B cell (primary cell): ENCODE measurements around the gene RBMS3. TPM values are rescaled to one million over a fixed set of nuclear protein-coding genes. Genes with fewer than 3 reads are reported as not detected.

ENCODE experiments used
- ATAC-seq: fragments of 200-7000 bp; cut with Tn5 transposase; one replicate; pipeline ENCODE4 v1.10.0; 2021; ENCODE audit warnings: low read depth, mild to moderate bottlenecking, moderate number of reproducible peaks, moderate library complexity
- CTCF ChIA-PET: fragments of 350-600 bp; sonication (Branson Sonifier 250); formaldehyde crosslinking; loops from one replicate; lab custom pipeline; 2021; ENCODE audit warnings: antibody characterized with exemption, inconsistent platforms; lab: Charles Lee
- POLR2A ChIA-PET: fragments of 350-600 bp; sonication (Branson Sonifier 250); formaldehyde crosslinking; loops from one replicate; lab custom pipeline; 2021; ENCODE audit warnings: antibody characterized with exemption; lab: Charles Lee
- DNase-seq: peaks from one replicate; pipeline ENCODE4 v3.0.0; 2013
- H2AFZ ChIP-seq: 2 replicates; pipeline ENCODE4 v1.6.1; 2012; ENCODE audit warnings: mild to moderate bottlenecking, low read depth, low read length; ENCODE audit not compliant: insufficient read depth, poor library complexity, severe bottlenecking
- H3K27ac ChIP-seq, 2 donors: 1 replicate in 1 of 2; 2 replicates in 1 of 2; pipeline ENCODE4 v1.5.1; 2012 to 2013; ENCODE audit warnings: low read length in 2 of 2, mild to moderate bottlenecking in 2 of 2, moderate library complexity in 1 of 2
- H3K27me3 ChIP-seq, 4 experiments: fragments of 200-600 bp in 1 of 4; sonication (generic) in 1 of 4; replicated peaks in 1 of 4; 1 replicate in 2 of 4; 2 replicates in 2 of 4; pipeline versions ENCODE4 v1.6.1 to v1.7.0; 2013 to 2016; ENCODE audit warnings: low read length in 3 of 4, mild to moderate bottlenecking in 2 of 4, mixed read lengths in 1 of 4, moderate library complexity in 1 of 4; ENCODE audit not compliant: insufficient read depth in 4 of 4, control insufficient read depth in 3 of 4; ENCODE audit errors: control extremely low read depth in 1 of 4
- H3K36me3 ChIP-seq, 2 experiments: replicated peaks in 1 of 2; 1 replicate in 1 of 2; 2 replicates in 1 of 2; pipeline versions ENCODE4 v1.6.1 to v1.7.1; 2013; ENCODE audit warnings: low read length in 1 of 2; ENCODE audit not compliant: insufficient read depth in 2 of 2, control insufficient read depth in 1 of 2; ENCODE audit errors: control extremely low read depth in 1 of 2, extremely low read depth in 1 of 2
- H3K4me1 ChIP-seq, 2 donors: fragments of 200-600 bp in 1 of 2; sonication (generic) in 1 of 2; 1 replicate in 1 of 2; 2 replicates in 1 of 2; pipeline versions ENCODE4 v1.5.1 to v1.6.1; 2013 to 2017; ENCODE audit warnings: low read length in 2 of 2; ENCODE audit not compliant: control insufficient read depth in 2 of 2, insufficient read depth in 2 of 2
- H3K4me2 ChIP-seq: replicated peaks from 2 replicates; pipeline ENCODE3; 2012; ENCODE audit warnings: mild to moderate bottlenecking, low read depth, low read length; ENCODE audit not compliant: poor library complexity, severe bottlenecking
- H3K4me3 ChIP-seq, 5 experiments: fragments of 200-600 bp in 1 of 5; sonication (generic) in 1 of 5; 1 replicate in 3 of 5; 2 replicates in 2 of 5; pipeline versions ENCODE4 v1.5.1 to v1.7.0; 2011 to 2016; ENCODE audit warnings: low read length in 4 of 5, mild to moderate bottlenecking in 4 of 5, low read depth in 2 of 5, control low read depth in 1 of 5, moderate library complexity in 1 of 5; ENCODE audit not compliant: insufficient read depth in 1 of 5; ENCODE audit errors: control extremely low read depth in 1 of 5, extremely low read depth in 1 of 5
- H3K79me2 ChIP-seq: fragments of 200-600 bp; sonication (generic); one replicate; pipeline ENCODE4 v1.6.0; 2016; ENCODE audit warnings: low read length; ENCODE audit not compliant: control insufficient read depth, insufficient read depth
- H3K9ac ChIP-seq: fragments of 200-600 bp; sonication (generic); 2 replicates; pipeline ENCODE4 v1.6.1; 2017; ENCODE audit warnings: mild to moderate bottlenecking, low read length, moderate library complexity
- H3K9me3 ChIP-seq, 3 donors: one replicate each; pipeline versions ENCODE4 v1.6.1 to v1.7.1; 2013; ENCODE audit warnings: low read length in 2 of 3; ENCODE audit not compliant: control insufficient read depth in 2 of 3, insufficient read depth in 1 of 3; ENCODE audit errors: control extremely low read depth in 1 of 3
- H4K20me1 ChIP-seq: 2 replicates; pipeline ENCODE4 v1.6.0; 2012; ENCODE audit warnings: mild to moderate bottlenecking, low read length; ENCODE audit not compliant: insufficient read depth, control insufficient read depth, poor library complexity, severe bottlenecking
- H3K27ac Mint-ChIP-seq: one replicate; pipeline ENCODE4 v1.8.0; 2021; ENCODE audit warnings: mixed read lengths
- H3K27me3 Mint-ChIP-seq: one replicate; pipeline ENCODE4 v1.8.0; 2021; ENCODE audit warnings: mixed read lengths
- H3K4me1 Mint-ChIP-seq: one replicate; pipeline ENCODE4 v1.8.0; 2021; ENCODE audit warnings: mixed read lengths
- H3K4me3 Mint-ChIP-seq: one replicate; pipeline ENCODE4 v1.8.0; 2021; ENCODE audit warnings: mixed read lengths
- H3K9me3 Mint-ChIP-seq: one replicate; pipeline ENCODE4 v1.8.0; 2022; ENCODE audit warnings: mixed read lengths; ENCODE audit not compliant: insufficient read depth
- EZH2 ChIP-seq: IDR thresholded peaks from 2 replicates; pipeline ENCODE4 v1.6.1; 2012; ENCODE audit warnings: borderline replicate concordance, low read depth, mild to moderate bottlenecking, moderate library complexity, low read length; ENCODE audit not compliant: insufficient read depth, poor library complexity, severe bottlenecking
- WGBS: methylation state at CpG from one replicate; pipeline ENCODE4 v1.1.5; 2013; ENCODE audit warnings: missing lambda C conversion rate; ENCODE audit not compliant: insufficient coverage; 5-methylcytosine and 5-hydroxymethylcytosine counted together
- intact Hi-C: fragments of 100-400 bp; cut with micrococcal nuclease; formaldehyde crosslinking; loops from one replicate; pipeline ENCODE4 v1.10.0; 2022
- polyA plus RNA-seq: library from polyadenylated mRNA; depleted of rRNA; stranded (reverse); fragments of >200 nt; gene quantifications from 2 replicates; pipeline ENCODE4 v1.2.3, GENCODE V29; 2012
- total RNA-seq, 2 donors: library from RNA; stranded (reverse); fragments of 120-200 nt in 1 of 2; gene quantifications; 1 replicate in 1 of 2; 2 replicates in 1 of 2; pipeline versions ENCODE4 v1.2.3 to v1.2.4, GENCODE V29; 2013 to 2022
- TF ChIP-seq, protein P1 (sequence below): fragments of 200-600 bp; IDR thresholded peaks from one replicate; pipeline ENCODE4 v1.8.0; 2022; ENCODE audit warnings: antibody characterized with exemption, mild to moderate bottlenecking

The RBMS3 gene
- total and polyA plus RNA-seq, 2 donors (not counting 1 experiment from before 2014, with no cell fraction given), result not detected

DNA sequence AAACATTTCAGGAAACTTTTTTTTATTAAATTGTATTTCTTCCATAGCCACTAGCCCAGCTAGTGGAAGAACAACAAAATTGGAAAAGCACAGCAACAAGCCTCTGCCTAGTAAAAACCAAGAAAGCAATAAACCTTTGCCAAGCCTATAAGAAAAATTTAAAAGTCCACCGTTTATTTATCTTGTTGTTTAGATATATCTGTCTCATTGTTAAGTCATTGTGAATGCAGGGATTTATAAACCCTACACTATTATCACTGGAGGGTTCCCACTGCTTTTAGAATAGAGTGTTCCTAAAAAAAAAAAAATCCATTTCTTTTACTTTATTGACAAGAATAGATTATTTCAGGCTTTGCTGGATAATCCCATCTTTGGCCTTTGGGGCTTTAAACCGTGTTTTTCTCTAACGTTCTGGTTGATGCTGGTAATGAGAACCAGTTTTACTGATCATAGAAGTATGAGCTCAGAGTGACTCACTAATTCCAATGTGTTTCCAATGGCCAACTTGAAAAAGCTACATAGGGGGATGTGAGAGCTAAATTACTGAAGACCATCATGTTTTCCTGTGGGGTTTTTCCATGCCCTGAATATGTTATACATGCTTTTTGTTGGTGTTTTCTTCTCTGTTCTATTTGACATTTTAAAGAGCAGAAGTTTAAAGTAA, 634.1 kb downstream of the RBMS3 start:
- H3K9me3 Mint-ChIP-seq, result no peaks in the 10 kb centered on the region
- H3K9ac ChIP-seq, result no peak overlapping the region
- H3K27me3 ChIP-seq, result no peaks in the 10 kb centered on the region
- no peak overlapping the region for H3K4me3 ChIP-seq
- no peak overlapping the region for H2AFZ ChIP-seq
- no peaks in the 10 kb centered on the region for H3K27me3 Mint-ChIP-seq
- no peak for TF ChIP-seq EZH2
- TF ChIP-seq, protein P1, sequence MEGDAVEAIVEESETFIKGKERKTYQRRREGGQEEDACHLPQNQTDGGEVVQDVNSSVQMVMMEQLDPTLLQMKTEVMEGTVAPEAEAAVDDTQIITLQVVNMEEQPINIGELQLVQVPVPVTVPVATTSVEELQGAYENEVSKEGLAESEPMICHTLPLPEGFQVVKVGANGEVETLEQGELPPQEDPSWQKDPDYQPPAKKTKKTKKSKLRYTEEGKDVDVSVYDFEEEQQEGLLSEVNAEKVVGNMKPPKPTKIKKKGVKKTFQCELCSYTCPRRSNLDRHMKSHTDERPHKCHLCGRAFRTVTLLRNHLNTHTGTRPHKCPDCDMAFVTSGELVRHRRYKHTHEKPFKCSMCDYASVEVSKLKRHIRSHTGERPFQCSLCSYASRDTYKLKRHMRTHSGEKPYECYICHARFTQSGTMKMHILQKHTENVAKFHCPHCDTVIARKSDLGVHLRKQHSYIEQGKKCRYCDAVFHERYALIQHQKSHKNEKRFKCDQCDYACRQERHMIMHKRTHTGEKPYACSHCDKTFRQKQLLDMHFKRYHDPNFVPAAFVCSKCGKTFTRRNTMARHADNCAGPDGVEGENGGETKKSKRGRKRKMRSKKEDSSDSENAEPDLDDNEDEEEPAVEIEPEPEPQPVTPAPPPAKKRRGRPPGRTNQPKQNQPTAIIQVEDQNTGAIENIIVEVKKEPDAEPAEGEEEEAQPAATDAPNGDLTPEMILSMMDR, result no peak
- H3K4me2 ChIP-seq, result no peak overlapping the region
- no peaks in the 10 kb centered on the region for H4K20me1 ChIP-seq
- H3K9me3 ChIP-seq, result no peaks in the 10 kb centered on the region
- H3K27ac Mint-ChIP-seq, result no peak overlapping the region
- 94% methylated on average over 2 of the region's 3 CpGs for WGBS
- intact Hi-C loops, result no loop called here
- H3K36me3 ChIP-seq, result no peaks in the 10 kb centered on the region
- ATAC-seq, result no peak
- H3K4me3 Mint-ChIP-seq, result no peak overlapping the region
- POLR2A ChIA-PET, result no interaction called here
- CTCF ChIA-PET, result no interaction called here
- DNase-seq, result no peak
- no peak overlapping the region for H3K27ac ChIP-seq
- no peaks in the 10 kb centered on the region for H3K79me2 ChIP-seq
- no peaks in the 10 kb centered on the region for H3K4me1 Mint-ChIP-seq
- no peaks in the 10 kb centered on the region for H3K4me1 ChIP-seq

DNA sequence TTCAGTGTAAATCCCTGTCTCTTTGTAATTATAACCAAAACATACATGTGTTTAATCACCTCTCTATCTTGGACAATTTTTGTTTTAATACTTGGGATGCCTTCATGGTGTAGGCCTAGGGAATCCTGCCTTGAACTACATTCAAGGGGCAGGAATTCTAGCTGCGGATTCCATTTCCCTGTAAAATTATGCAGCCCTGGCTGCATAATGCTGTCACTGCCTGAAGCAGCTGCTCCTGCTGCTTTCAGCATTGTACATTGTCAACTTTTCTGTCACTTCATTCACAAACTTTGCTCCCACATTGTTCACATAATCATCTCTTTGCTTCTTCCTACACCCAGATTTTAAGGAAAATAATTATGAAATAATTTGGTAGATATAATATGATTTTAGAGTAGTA, 638.7 kb downstream of the RBMS3 start:
- ATAC-seq (no peak), DNase-seq (no peak)
- H3K4me2 ChIP-seq, result no peak overlapping the region
- no peaks in the 10 kb centered on the region for H3K79me2 ChIP-seq
- Mint-ChIP-seq H3K4me1 (no peaks in the 10 kb centered on the region), H3K27me3 (no peaks in the 10 kb centered on the region), H3K27ac (no peak overlapping the region), H3K9me3 (no peaks in the 10 kb centered on the region), H3K4me3 (no peak overlapping the region)
- ChIA-PET POLR2A (no interaction called here), CTCF (no interaction called here)
- intact Hi-C loops, result no loop called here
- no peaks in the 10 kb centered on the region for H4K20me1 ChIP-seq
- no peak overlapping the region for H3K27ac ChIP-seq
- H3K9me3 ChIP-seq, result no peaks in the 10 kb centered on the region
- 100% methylated on average over 1 of the region's 1 CpG for WGBS
- H3K27me3 ChIP-seq, result no peaks in the 10 kb centered on the region
- TF ChIP-seq EZH2, result no peak
- TF ChIP-seq, protein P1, result no peak
- no peak overlapping the region for H3K4me3 ChIP-seq
- no peaks in the 10 kb centered on the region for H3K36me3 ChIP-seq
- no peaks in the 10 kb centered on the region for H3K4me1 ChIP-seq
- no peak overlapping the region for H3K9ac ChIP-seq
- no peak overlapping the region for H2AFZ ChIP-seq
